ENCODE results near the gene IL36RN. TPM values are rescaled to one million over a fixed set of nuclear protein-coding genes. Genes with fewer than 3 reads are reported as not detected.

The IL36RN gene
- total RNA-seq, 1 experiment from 2014 or later: not detected

DNA sequence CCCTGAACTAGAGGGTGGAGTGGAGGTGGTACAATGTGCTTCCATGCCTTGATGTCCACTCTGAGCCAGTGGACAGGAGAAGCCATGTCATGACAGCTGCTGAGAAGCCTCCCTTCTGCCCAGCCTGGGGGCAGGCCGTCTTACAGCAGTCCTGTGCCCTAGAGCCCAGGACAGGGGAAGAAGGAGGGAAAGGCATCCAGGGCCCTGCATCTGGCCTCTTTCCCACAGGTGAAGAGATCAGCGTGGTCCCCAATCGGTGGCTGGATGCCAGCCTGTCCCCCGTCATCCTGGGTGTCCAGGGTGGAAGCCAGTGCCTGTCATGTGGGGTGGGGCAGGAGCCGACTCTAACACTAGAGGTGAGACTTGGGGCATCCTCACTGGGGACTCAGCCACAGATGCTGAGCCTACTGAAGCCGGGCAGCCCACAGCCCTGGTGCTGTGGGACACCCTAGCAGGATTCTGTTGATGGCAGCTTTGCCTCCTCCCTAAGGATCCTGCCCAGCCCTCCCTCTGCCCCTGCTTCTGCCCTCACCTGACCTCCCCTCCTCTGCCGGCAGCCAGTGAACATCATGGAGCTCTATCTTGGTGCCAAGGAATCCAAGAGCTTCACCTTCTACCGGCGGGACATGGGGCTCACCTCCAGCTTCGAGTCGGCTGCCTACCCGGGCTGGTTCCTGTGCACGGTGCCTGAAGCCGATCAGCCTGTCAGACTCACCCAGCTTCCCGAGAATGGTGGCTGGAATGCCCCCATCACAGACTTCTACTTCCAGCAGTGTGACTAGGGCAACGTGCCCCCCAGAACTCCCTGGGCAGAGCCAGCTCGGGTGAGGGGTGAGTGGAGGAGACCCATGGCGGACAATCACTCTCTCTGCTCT is 3.1 kb downstream of the IL36RN start:
- no peaks in the 10 kb centered on the region for H3K36me3 ChIP-seq (ENCODE audit: insufficient read depth, low read length)
- no peak overlapping the region for H3K4me2 ChIP-seq (ENCODE audit: low read depth, low read length, poor library complexity, severe bottlenecking)
- no peak overlapping the region for H3K27ac ChIP-seq (ENCODE audit: low read length)
- no peaks in the 10 kb centered on the region for H3K9me3 ChIP-seq (ENCODE audit: low read length)
- H3K9ac ChIP-seq (ENCODE audit: low read length): no peak overlapping the region
- no peaks in the 10 kb centered on the region for H3K4me1 ChIP-seq (ENCODE audit: low read length)
- no peak overlapping the region for H3K4me3 ChIP-seq (ENCODE audit: low read length)
- H4K20me1 ChIP-seq (ENCODE audit: insufficient read depth, low read depth, low read length): no peaks in the 10 kb centered on the region
- no peak overlapping the region for H2AFZ ChIP-seq (ENCODE audit: low read length)
- H3K9me2 ChIP-seq (replicated peaks; ENCODE audit: insufficient read depth, low read length): no peaks in the 10 kb centered on the region
- H3K79me2 ChIP-seq (ENCODE audit: low read length): no peaks in the 10 kb centered on the region
- H3K27me3 ChIP-seq (ENCODE audit: low read length): no peaks in the 10 kb centered on the region
- DNase-seq: no peak

DNA sequence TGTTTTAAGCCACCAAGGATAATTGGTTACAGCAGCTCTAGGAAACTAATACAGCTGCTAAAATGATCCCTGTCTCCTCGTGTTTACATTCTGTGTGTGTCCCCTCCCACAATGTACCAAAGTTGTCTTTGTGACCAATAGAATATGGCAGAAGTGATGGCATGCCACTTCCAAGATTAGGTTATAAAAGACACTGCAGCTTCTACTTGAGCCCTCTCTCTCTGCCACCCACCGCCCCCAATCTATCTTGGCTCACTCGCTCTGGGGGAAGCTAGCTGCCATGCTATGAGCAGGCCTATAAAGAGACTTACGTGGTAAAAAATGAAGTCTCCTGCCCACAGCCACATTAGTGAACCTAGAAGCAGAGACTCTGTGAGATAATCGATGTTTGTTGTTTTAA is 5.3 kb downstream of the IL36RN start:
- no peaks in the 10 kb centered on the region for H3K27me3 ChIP-seq (ENCODE audit: low read length)
- H3K36me3 ChIP-seq (ENCODE audit: insufficient read depth, low read length): no peaks in the 10 kb centered on the region
- no peaks in the 10 kb centered on the region for H4K20me1 ChIP-seq (ENCODE audit: insufficient read depth, low read depth, low read length)
- no peak overlapping the region for H3K27ac ChIP-seq (ENCODE audit: low read length)
- DNase-seq: no peak
- no peak overlapping the region for H3K4me2 ChIP-seq (ENCODE audit: low read depth, low read length, poor library complexity, severe bottlenecking)
- no peaks in the 10 kb centered on the region for H3K79me2 ChIP-seq (ENCODE audit: low read length)
- no peaks in the 10 kb centered on the region for H3K9me2 ChIP-seq (replicated peaks; ENCODE audit: insufficient read depth, low read length)
- H3K4me3 ChIP-seq (ENCODE audit: low read length): no peak overlapping the region
- no peak overlapping the region for H2AFZ ChIP-seq (ENCODE audit: low read length)
- no peak overlapping the region for H3K9ac ChIP-seq (ENCODE audit: low read length)
- H3K4me1 ChIP-seq (ENCODE audit: low read length): no peaks in the 10 kb centered on the region
- no peaks in the 10 kb centered on the region for H3K9me3 ChIP-seq (ENCODE audit: low read length)

DNA sequence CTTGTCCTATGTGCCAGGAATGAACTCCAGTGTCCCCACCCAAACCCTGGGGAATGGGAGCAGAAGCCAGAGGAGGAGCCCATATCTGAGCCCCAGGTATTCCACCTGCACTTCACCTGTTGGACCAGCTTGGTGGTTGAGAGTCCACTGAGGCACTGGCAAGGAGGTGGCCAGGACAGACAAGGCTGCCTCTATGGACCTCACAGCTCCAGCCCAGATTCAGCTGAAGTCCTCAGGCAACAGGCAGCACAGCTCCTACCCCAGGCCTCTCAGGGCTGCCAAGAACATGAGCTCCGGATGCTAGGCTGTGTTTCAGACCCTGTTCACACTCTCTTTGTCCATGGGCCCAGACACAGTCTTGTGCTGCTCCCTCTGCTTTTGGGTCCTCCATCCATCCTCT is 5.9 kb downstream of the IL36RN start:
- Histone ChIP-seq H3K27ac (ENCODE audit: low read length) (no peak overlapping the region), H3K9me3 (ENCODE audit: low read length) (no peaks in the 10 kb centered on the region), H3K4me1 (ENCODE audit: low read length) (no peaks in the 10 kb centered on the region), H4K20me1 (ENCODE audit: insufficient read depth, low read depth, low read length) (no peaks in the 10 kb centered on the region), H3K4me3 (ENCODE audit: low read length) (no peak overlapping the region), H3K79me2 (ENCODE audit: low read length) (no peaks in the 10 kb centered on the region), H3K9me2 (replicated peaks; ENCODE audit: insufficient read depth, low read length) (no peaks in the 10 kb centered on the region), H2AFZ (ENCODE audit: low read length) (no peak overlapping the region), H3K27me3 (ENCODE audit: low read length) (no peaks in the 10 kb centered on the region), H3K4me2 (ENCODE audit: low read depth, low read length, poor library complexity, severe bottlenecking) (no peak overlapping the region), H3K9ac (ENCODE audit: low read length) (no peak overlapping the region), H3K36me3 (ENCODE audit: insufficient read depth, low read length) (no peaks in the 10 kb centered on the region)
- DNase-seq: no peak

DNA sequence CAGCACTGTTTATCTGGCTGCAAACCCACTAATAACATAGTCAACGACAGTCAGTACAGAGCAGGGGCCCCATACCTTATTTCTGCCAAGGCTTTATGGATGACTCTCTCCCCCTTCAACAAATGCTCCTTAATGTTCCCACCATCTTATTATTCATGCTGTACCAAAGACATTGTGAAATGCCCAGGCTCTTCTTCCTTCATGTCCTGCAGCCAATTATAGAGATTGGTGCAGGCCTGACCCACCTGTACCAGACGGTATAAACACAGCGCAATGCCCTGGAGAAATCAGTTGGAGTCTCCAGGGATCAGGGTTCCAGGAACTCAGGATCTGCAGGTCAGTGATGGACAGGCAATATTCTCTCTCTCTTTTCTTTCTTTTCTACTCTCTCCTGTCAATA is 8.7 kb downstream of the IL36RN start, which contains the start of gene IL1F10:
IL1F10 (plus strand) TSS at position 290 of the 400 bp plus-strand sequence. CDS start 4,769 bp downstream, outside the sequence.
- Histone ChIP-seq H2AFZ (ENCODE audit: low read length) (no peak within 1 kb of the TSS), H3K4me1 (ENCODE audit: low read length) (no peaks in the 10 kb centered on the region), H3K27ac (ENCODE audit: low read length) (no peak within 1 kb of the TSS), H4K20me1 (ENCODE audit: insufficient read depth, low read depth, low read length) (no peaks in the 10 kb centered on the region), H3K9ac (ENCODE audit: low read length) (no peak within 1 kb of the TSS), H3K36me3 (ENCODE audit: insufficient read depth, low read length) (no peaks in the 10 kb centered on the region), H3K4me3 (ENCODE audit: low read length) (no peak within 1 kb of the TSS), H3K9me3 (ENCODE audit: low read length) (no peaks in the 10 kb centered on the region), H3K27me3 (ENCODE audit: low read length) (no peaks in the 10 kb centered on the region), H3K79me2 (ENCODE audit: low read length) (no peaks in the 10 kb centered on the region), H3K4me2 (ENCODE audit: low read depth, low read length, poor library complexity, severe bottlenecking) (no peak within 1 kb of the TSS), H3K9me2 (replicated peaks; ENCODE audit: insufficient read depth, low read length) (no peaks in the 10 kb centered on the region)
- DNase-seq: no peak

DNA sequence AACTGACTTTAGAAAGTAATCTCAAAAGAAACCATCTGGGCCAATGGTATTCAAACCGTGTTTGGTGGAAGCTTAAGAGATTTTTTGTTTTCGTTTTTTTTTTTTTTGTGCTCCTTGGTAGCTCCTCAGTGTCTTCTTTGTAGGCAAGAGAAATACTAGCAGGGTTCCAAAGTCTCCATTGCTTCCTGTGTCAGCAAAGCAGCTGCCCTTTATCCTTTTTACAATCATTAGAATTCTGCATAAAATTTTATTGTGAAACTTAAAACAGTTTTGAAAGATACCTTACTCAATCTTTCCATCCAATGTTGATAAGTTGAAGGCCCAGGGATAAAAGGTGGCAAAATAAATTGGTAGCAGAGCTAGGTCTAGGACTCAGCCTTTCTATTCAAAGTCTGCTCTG is 9.3 kb downstream of the IL36RN start:
- Histone ChIP-seq H3K4me2 (ENCODE audit: low read depth, low read length, poor library complexity, severe bottlenecking) (no peak overlapping the region), H3K79me2 (ENCODE audit: low read length) (no peaks in the 10 kb centered on the region), H3K9me3 (ENCODE audit: low read length) (no peaks in the 10 kb centered on the region), H3K4me1 (ENCODE audit: low read length) (no peaks in the 10 kb centered on the region), H3K9ac (ENCODE audit: low read length) (no peak overlapping the region), H4K20me1 (ENCODE audit: insufficient read depth, low read depth, low read length) (no peaks in the 10 kb centered on the region), H3K36me3 (ENCODE audit: insufficient read depth, low read length) (no peaks in the 10 kb centered on the region), H3K27me3 (ENCODE audit: low read length) (no peaks in the 10 kb centered on the region), H3K4me3 (ENCODE audit: low read length) (no peak overlapping the region), H3K9me2 (replicated peaks; ENCODE audit: insufficient read depth, low read length) (no peaks in the 10 kb centered on the region), H2AFZ (ENCODE audit: low read length) (no peak overlapping the region), H3K27ac (ENCODE audit: low read length) (no peak overlapping the region)
- no peak for DNase-seq

DNA sequence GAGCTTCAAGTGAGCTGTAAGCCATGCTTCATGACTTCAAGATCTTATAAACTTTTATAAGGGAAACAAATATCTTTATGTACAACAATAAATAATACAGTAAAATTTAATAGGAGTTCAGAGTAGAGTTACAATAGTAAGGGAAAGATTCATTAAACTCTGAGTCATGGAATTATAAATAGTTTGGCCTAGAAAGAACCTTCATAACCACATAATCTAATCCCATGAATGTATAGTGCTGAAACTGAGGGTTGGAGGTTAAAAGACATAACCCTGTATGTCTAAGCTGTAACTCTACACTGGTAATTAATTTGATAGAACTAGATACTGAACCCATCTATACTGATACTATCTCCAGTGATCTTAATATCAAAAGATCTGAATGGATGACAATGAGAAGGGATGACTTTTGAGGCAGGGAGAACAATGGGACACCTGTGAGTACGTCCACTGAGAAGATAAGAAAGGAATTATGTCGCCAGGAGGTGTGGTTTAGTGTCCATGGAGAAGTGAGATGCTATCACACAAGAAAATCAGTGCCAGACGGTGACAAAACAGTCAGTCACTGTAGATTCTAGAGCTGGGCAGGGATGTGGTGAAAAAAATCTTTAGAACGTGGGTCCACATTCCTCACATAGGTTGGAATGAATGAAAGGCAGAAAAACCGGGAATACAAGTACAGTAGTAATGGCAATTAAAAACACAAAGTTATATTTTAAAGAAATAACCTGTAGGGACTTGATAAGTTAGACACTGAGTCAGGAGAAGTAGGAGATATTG is 9.9 kb downstream of the IL36RN start:
- H3K4me2 ChIP-seq (ENCODE audit: low read depth, low read length, poor library complexity, severe bottlenecking): no peak overlapping the region
- no peaks in the 10 kb centered on the region for H3K9me3 ChIP-seq (ENCODE audit: low read length)
- H3K9ac ChIP-seq (ENCODE audit: low read length): no peak overlapping the region
- H2AFZ ChIP-seq (ENCODE audit: low read length): no peak overlapping the region
- no peak overlapping the region for H3K4me3 ChIP-seq (ENCODE audit: low read length)
- no peak overlapping the region for H3K27ac ChIP-seq (ENCODE audit: low read length)
- H3K27me3 ChIP-seq (ENCODE audit: low read length): no peaks in the 10 kb centered on the region
- H3K9me2 ChIP-seq (replicated peaks; ENCODE audit: insufficient read depth, low read length): no peaks in the 10 kb centered on the region
- H3K79me2 ChIP-seq (ENCODE audit: low read length): no peaks in the 10 kb centered on the region
- no peak for DNase-seq
- H3K36me3 ChIP-seq (ENCODE audit: insufficient read depth, low read length): no peaks in the 10 kb centered on the region
- H3K4me1 ChIP-seq (ENCODE audit: low read length): no peaks in the 10 kb centered on the region
- no peaks in the 10 kb centered on the region for H4K20me1 ChIP-seq (ENCODE audit: insufficient read depth, low read depth, low read length)

DNA sequence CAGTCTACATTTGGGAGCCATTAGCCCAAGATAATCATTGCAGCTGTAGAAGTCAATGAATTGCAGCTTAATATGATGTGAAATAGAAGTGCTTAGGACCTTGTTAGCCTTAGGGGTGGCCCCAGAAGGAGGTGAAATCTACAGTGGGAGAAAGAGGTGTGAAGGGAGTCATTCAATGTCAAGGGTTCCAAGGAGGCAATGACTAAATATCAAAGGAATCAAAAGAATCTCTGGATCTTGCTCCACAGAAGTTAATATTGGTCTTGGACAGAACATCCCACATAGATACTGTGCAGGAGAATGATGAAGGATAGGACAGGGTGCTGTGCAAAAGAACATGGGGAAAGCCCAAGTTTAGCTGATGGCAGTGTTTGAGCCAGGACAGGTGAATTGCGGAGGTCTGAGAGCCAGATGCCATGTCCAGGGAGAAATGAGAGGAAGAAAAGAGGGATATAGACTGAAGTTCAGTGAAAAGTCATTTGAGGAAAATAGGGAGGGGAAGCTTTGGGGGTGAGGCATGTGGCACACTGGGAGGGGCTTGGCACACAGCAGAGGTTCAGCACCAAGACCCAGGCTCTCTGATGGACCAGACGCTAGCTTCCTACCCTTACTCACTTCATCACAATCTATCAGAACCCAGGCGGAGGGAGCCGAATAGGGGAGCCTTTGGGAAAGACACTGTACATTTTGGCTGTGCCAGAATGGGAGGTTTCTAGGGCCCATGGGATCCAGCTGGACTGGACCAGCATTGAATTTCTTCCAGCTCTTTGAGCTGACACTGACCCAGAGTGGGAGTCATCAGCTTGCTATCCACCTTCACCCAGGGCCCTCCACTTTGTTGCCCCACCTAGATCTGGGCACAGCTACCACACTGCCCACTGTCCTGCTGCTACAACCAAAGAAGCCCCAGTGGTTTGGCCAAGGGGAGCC is 10.9 kb downstream of the IL36RN start:
- no peaks in the 10 kb centered on the region for H3K36me3 ChIP-seq (ENCODE audit: insufficient read depth, low read length)
- H3K4me3 ChIP-seq (ENCODE audit: low read length): no peak overlapping the region
- H3K4me2 ChIP-seq (ENCODE audit: low read depth, low read length, poor library complexity, severe bottlenecking): no peak overlapping the region
- no peak overlapping the region for H3K9ac ChIP-seq (ENCODE audit: low read length)
- H3K9me3 ChIP-seq (ENCODE audit: low read length): no peaks in the 10 kb centered on the region
- no peaks in the 10 kb centered on the region for H3K4me1 ChIP-seq (ENCODE audit: low read length)
- H3K27me3 ChIP-seq (ENCODE audit: low read length): no peaks in the 10 kb centered on the region
- no peaks in the 10 kb centered on the region for H4K20me1 ChIP-seq (ENCODE audit: insufficient read depth, low read depth, low read length)
- no peak overlapping the region for H2AFZ ChIP-seq (ENCODE audit: low read length)
- DNase-seq: no peak
- H3K9me2 ChIP-seq (replicated peaks; ENCODE audit: insufficient read depth, low read length): no peaks in the 10 kb centered on the region
- H3K79me2 ChIP-seq (ENCODE audit: low read length): no peaks in the 10 kb centered on the region
- no peak overlapping the region for H3K27ac ChIP-seq (ENCODE audit: low read length)
